Small intestine (tissue), 7 donors: ENCODE results near the gene CFAP57. TPM values are rescaled to one million over a fixed set of nuclear protein-coding genes. Genes with fewer than 3 reads are reported as not detected.

Experiments used
- DNase-seq, 2 donors: peaks; one replicate each; pipeline versions ENCODE4 v3.0.0 to v3.0.0-alpha.2; 2013
- FAIRE-seq: peaks from 2 replicates; lab custom pipeline; 2012; peaks lifted over from hg19 to GRCh38; lab: Jason Lieb, UNC
- H3K27ac ChIP-seq, 3 donors: one replicate each; pipeline ENCODE4 v1.5.1; 2013; ENCODE audit warnings: low read length in 2 of 3, mild to moderate bottlenecking in 2 of 3, control low read depth in 1 of 3, inconsistent platforms in 1 of 3, low read depth in 1 of 3, moderate library complexity in 1 of 3
- H3K27me3 ChIP-seq, 3 donors: one replicate each; pipeline ENCODE4 v1.6.1; 2013; ENCODE audit warnings: low read length in 3 of 3, inconsistent platforms in 1 of 3; ENCODE audit not compliant: control insufficient read depth in 3 of 3, insufficient read depth in 3 of 3
- H3K36me3 ChIP-seq, 3 donors: one replicate each; pipeline ENCODE4 v1.6.1; 2013; ENCODE audit warnings: low read length in 3 of 3, inconsistent platforms in 1 of 3, low read depth in 1 of 3, mild to moderate bottlenecking in 1 of 3, moderate library complexity in 1 of 3; ENCODE audit not compliant: control insufficient read depth in 3 of 3, insufficient read depth in 2 of 3
- H3K4me1 ChIP-seq, 3 donors: one replicate each; pipeline ENCODE4 v1.6.1; 2013; ENCODE audit warnings: low read length in 2 of 3, inconsistent platforms in 1 of 3, low read depth in 1 of 3, mild to moderate bottlenecking in 1 of 3, moderate library complexity in 1 of 3; ENCODE audit not compliant: control insufficient read depth in 3 of 3, insufficient read depth in 2 of 3
- H3K4me3 ChIP-seq, 3 donors: one replicate each; pipeline ENCODE4 v1.5.1; 2013; ENCODE audit warnings: low read length in 3 of 3, control low read depth in 1 of 3, inconsistent platforms in 1 of 3, low read depth in 1 of 3, mild to moderate bottlenecking in 1 of 3, moderate library complexity in 1 of 3
- H3K9me3 ChIP-seq, 2 donors: one replicate each; pipeline ENCODE4 v1.6.1; 2013; ENCODE audit warnings: low read depth in 1 of 2, low read length in 1 of 2; ENCODE audit not compliant: control insufficient read depth in 2 of 2, insufficient read depth in 1 of 2
- WGBS, 3 donors: extraction: QIAGEN DNeasy Blood & Tissue Kit; methylation state at CpG; one replicate each; pipeline ENCODE4 v1.1.7; 2013; 5-methylcytosine and 5-hydroxymethylcytosine counted together
- polyA plus RNA-seq, 4 donors: library from polyadenylated mRNA; stranded (reverse) in 3 of 4; unstranded in 1 of 4; fragments of 200-250 nt in 3 of 4; fragments of 120-200 nt in 1 of 4; gene quantifications; one replicate each; pipeline versions ENCODE4 v1.2.1 to v1.2.3, GENCODE V29; 2013
- donor health status: healthy with polysubstance abuse.
- donor health status: control.
- donor health status: control.
- donor health status: Bipolar disorder and iron deficiency.
- donor health status: healthy.

Gene CFAP57
- polyA plus RNA-seq, 4 donors, result 0.03 to 0.31 TPM; not detected in 2

DNA sequence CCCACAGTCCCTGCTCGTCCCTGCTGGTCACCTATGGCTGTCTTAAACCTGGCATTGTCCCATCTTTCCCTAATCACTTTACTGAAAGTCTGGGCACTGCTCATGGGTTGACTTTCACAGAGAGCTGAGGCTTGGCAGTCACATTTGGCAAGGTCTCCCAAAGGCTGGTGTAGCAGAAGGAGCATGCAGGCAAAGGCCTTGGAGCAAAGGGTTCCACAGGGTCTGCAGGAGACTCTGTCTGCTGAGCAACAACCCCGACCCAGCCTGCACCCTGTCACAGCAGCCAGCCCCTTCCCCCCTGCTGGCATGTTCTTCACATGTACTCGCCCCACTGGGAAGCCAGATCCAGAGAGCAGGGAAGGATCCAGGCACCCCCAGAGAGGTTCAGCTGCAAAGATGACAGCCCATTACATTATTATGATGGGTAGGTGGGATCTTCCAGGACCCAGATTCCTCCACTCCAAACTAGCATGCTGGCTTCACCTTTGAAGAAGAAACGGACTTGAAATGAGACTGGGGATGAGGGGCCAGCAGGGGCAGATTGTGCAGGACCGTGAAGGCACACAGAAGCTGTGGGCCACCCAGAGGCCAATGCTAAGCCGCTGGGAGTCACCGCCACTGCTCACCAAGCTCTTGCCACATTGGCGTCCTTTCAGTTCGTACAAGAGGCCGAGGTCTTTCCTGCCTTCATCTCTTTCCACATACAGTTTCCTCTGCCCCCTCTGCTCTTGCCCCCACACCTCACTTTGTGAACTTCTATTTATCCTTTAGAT lies 83.5 kb downstream of the CFAP57 start:
- peaks cover 0 to 15% of the 10 kb centered on the region in 2 donors for H3K9me3 ChIP-seq
- no peaks in the 10 kb centered on the region for H3K36me3 ChIP-seq
- peaks cover 0 to 3% (median 0%) of the 10 kb centered on the region in 3 donors for H3K4me1 ChIP-seq
- FAIRE-seq, result no peak
- H3K4me3 ChIP-seq, result no peak overlapping the region
- no peak for DNase-seq
- H3K27ac ChIP-seq, result peak overlapping the region in 2 of 3 donors; percentile 79 to 95
- WGBS, 3 donors, result 71 to 80% (median 77%) methylated on average over 10 of the region's 10 CpGs
- H3K27me3 ChIP-seq, result peaks cover 0 to 2% (median 0%) of the 10 kb centered on the region in 3 donors

DNA sequence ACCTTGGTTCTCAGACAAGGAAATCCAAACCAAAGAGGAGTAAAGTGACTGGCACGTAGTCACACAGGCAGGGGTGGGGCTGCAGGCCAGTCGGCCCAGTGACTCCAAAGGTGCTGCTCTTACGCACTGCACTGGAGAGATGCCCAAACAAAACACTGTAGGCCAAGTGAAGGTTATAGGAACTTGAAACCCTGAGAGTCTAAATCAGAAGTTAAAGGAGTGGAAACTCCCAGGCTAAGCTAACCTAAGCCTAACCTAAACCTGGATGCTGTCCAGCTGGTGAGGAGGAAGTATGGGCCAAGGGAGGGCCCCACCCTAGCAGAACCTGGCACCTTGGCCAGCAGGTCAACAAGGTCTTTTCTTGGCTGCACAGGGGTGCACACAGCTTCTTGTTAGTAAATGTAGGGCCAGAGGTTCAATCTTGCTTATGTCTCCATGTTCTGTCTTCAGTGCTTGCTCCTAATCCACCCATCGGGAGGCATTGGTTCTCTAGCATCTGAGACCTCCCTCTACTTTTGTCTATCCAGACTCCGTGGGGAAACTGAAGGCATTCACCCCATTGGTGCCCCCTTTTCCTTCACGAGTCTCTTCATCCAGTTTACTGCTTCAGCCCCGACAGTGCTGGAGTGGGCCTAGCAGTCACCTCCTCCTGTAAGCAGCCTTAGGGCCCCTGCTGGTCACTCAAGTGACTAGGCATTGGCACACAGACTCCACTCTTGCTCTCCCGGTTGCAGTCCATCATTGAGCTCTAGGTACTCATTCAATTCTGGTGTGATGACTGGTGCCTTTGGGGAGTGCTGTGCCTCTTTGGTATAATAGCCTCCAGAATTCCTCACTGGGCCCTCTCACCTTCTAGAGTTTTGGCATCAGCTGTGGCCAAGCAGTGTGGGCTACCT lies 84.8 kb downstream of the CFAP57 start:
- WGBS, 3 donors, result 50 to 75% (median 56%) methylated on average over 8 of the region's 8 CpGs
- FAIRE-seq, result peak; percentile 23
- Histone ChIP-seq H3K9me3 (peaks cover 0 to 9% of the 10 kb centered on the region in 2 donors), H3K36me3 (no peaks in the 10 kb centered on the region), H3K4me1 (peaks cover 0 to 3% (median 0%) of the 10 kb centered on the region in 3 donors), H3K27me3 (peaks cover 0 to 2% (median 0%) of the 10 kb centered on the region in 3 donors), H3K27ac (peak overlapping the region in 2 of 3 donors; percentile 79 to 91), H3K4me3 (no peak overlapping the region)
- peak in 1 of 2 donors; percentile 96 for DNase-seq

DNA sequence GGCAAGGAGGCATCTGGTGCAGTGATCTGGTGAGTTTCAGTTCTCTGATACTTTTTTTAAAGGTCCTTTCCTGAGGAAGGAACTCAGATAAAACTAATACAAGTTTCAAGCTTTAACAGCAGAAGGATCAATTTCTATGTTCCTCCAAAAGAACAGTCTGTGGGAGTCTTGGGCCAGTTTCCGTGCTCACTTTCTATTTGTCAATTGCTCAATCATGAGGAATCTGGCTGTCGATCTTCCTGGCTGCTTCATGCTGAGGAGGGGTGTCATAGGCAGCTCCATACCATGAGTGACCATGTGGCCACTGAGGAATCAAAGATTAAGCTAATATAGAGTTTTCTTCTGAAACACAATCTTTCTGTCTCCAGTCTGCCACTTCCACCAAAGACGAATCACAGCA lies 86.2 kb downstream of the CFAP57 start:
- Histone ChIP-seq H3K27me3 (peaks cover 0 to 2% (median 0%) of the 10 kb centered on the region in 3 donors), H3K27ac (no peak overlapping the region), H3K36me3 (no peaks in the 10 kb centered on the region), H3K9me3 (peaks cover 0 to 12% of the 10 kb centered on the region in 2 donors), H3K4me3 (no peak overlapping the region), H3K4me1 (peaks cover 0 to 3% (median 0%) of the 10 kb centered on the region in 3 donors)
- WGBS, 3 donors, result 63 to 95% (median 78%) methylated on average over 3 of the region's 3 CpGs
- FAIRE-seq (no peak), DNase-seq (no peak)

DNA sequence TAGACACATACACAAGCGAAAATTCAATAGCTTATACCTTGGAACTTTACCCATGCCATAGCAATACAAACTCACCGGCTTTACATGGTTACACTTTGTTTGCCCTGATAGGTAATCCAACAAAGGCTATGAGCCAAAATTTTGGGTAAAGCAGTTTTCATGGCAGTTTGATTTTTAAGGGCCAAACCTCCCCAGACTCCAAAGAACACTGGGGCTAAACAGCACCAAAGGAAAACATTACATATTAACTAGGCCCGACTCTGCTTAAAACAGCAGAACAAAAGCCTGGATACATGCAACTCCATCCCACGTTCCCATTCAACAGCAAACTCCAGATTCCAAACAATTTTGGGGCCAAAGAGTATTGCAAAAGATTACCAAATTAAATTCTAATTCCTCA lies 93.3 kb downstream of the CFAP57 start:
- no peaks in the 10 kb centered on the region for H3K36me3 ChIP-seq
- no peak overlapping the region for H3K27ac ChIP-seq
- FAIRE-seq, result no peak
- no peak overlapping the region for H3K4me3 ChIP-seq
- peaks cover 0 to 3% of the 10 kb centered on the region in 2 donors for H3K9me3 ChIP-seq
- WGBS, 3 donors, result 77 to 83% (median 77%) methylated on average over 4 of the region's 4 CpGs
- H3K4me1 ChIP-seq, result peaks cover 4 to 16% (median 4%) of the 10 kb centered on the region in 3 donors
- no peaks in the 10 kb centered on the region for H3K27me3 ChIP-seq
- DNase-seq, result no peak

DNA sequence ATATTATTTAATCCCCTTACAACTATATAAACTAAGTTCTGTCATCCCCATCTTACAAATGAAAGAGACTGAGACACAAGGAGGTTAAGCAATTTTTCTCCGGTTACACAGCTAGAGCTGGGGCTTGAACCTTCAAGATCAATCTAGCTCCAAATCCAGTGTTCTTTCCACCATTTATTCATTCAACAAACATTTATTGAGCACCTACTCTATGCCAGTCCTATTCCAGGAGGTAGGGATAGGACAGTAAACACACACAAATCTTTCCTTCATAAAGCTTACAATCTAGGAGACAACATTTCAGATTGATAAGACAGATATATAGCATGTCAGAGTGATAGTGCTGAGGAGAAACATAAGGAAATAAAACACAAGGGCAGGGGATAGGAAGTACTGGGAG lies 94.8 kb downstream of the CFAP57 start:
- WGBS, 3 donors, result 93 to 100% (median 96%) methylated on average over 1 of the region's 1 CpG
- H3K27ac ChIP-seq, result peak overlapping the region; percentile 25 to 84 (median 70)
- H3K4me1 ChIP-seq, result peaks cover 4 to 24% (median 4%) of the 10 kb centered on the region in 3 donors
- no peaks in the 10 kb centered on the region for H3K36me3 ChIP-seq
- DNase-seq (no peak), FAIRE-seq (no peak)
- H3K4me3 ChIP-seq, result no peak overlapping the region
- no peaks in the 10 kb centered on the region for H3K27me3 ChIP-seq
- H3K9me3 ChIP-seq, result peaks cover 0 to 3% of the 10 kb centered on the region in 2 donors

DNA sequence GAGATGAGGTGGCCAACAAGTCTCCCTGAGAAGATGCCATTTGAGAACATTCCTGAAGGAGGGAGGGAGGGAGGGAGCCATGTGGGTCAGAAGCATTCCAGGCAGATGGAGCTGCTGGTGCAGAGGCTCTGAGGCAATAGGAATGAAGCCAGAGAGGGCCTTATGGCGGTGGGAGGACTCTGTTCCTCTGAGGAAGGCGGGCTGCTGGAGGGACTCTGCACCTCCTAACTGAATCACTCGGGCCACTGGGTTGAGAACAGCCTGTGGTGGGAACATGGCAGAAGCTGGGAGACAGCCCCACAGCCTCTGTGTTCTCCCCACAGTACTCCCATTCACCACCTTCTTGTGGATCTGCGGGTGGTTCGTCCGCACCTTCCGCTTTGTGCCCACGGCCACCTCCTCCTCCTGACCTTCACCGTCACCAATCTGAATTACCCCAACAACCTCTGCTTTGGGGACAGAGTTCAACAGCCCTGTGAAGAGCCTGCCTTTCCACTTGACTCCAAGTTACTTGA lies 95.2 kb downstream of the CFAP57 start:
- peak overlapping the region; percentile 25 to 84 (median 70) for H3K27ac ChIP-seq
- peaks cover 4 to 24% (median 4%) of the 10 kb centered on the region in 3 donors for H3K4me1 ChIP-seq
- WGBS, 3 donors, result 11 to 59% (median 53%) methylated on average over 9 of the region's 9 CpGs
- H3K36me3 ChIP-seq, result peaks cover 0 to 3% (median 0%) of the 10 kb centered on the region in 3 donors
- peak; percentile 89 to 92 for DNase-seq
- no peak overlapping the region for H3K4me3 ChIP-seq
- H3K9me3 ChIP-seq, result peaks cover 0 to 3% of the 10 kb centered on the region in 2 donors
- no peak for FAIRE-seq
- no peaks in the 10 kb centered on the region for H3K27me3 ChIP-seq

DNA sequence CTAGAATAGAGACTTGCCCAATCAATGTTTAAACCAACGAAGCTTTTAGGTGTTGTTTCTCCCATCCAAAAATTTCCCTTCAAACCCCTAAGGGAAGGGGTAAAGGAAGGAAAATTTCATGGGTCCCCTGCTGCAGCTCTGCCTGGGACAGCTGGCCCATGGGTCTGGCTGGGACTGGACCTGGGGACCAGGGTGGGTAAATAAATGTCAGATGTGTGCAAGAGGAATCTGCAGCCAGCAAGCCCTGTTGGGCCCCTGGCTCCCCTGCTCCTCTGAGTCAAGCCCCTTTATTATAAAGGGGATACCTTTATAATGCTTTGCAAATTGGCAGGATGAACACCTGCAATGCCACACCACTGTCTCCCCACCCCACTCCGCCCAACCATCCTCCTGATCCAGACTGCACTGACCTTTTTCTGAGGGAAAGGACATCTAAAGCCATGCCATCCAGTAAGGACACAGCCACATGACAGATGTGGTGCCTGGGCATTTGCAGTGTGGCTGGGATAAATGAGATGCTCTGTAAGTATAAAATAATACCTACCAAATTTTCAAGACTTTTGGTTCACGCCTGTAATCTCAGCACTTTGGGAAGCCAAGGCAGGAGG lies 95.8 kb downstream of the CFAP57 start:
- Histone ChIP-seq H3K27ac (peak overlapping the region; percentile 25 to 84 (median 70)), H3K4me1 (peaks cover 4 to 24% (median 4%) of the 10 kb centered on the region in 3 donors), H3K27me3 (no peaks in the 10 kb centered on the region), H3K4me3 (no peak overlapping the region), H3K9me3 (peaks cover 0 to 3% of the 10 kb centered on the region in 2 donors), H3K36me3 (peaks cover 0 to 9% (median 0%) of the 10 kb centered on the region in 3 donors)
- 68 to 82% (median 70%) methylated on average over 3 of the region's 3 CpGs for WGBS, 3 donors
- FAIRE-seq (no peak), DNase-seq (no peak)
